Neuronal stem cell (in vitro differentiated cells): ENCODE results near the gene MX2.
A peak's percentile ranks its signal among the peaks of the same experiment; 100 is the strongest.

ENCODE experiments used
- DNase-seq: peaks from one replicate; pipeline ENCODE4 v3.0.0-alpha.2; 2013; ENCODE audit warnings: low spot score
- H2AFZ ChIP-seq: one replicate; pipeline ENCODE4 v1.6.1; 2013; ENCODE audit warnings: mild to moderate bottlenecking, low read length, inconsistent platforms
- H2AK5ac ChIP-seq: 2 replicates; pipeline ENCODE4 v1.6.1; 2013; ENCODE audit warnings: low read depth, mild to moderate bottlenecking, inconsistent platforms, low read length, moderate library complexity, mixed read lengths
- H2BK120ac ChIP-seq: 2 replicates; pipeline ENCODE4 v1.6.1; 2013; ENCODE audit warnings: low read depth, mild to moderate bottlenecking, inconsistent platforms, low read length, moderate library complexity, mixed read lengths
- H2BK12ac ChIP-seq: one replicate; pipeline ENCODE4 v1.6.1; 2013; ENCODE audit warnings: low read length, inconsistent platforms
- H2BK15ac ChIP-seq: 2 replicates; pipeline ENCODE4 v1.6.1; 2013; ENCODE audit warnings: mild to moderate bottlenecking, low read length, inconsistent platforms, mixed read lengths
- H2BK5ac ChIP-seq: one replicate; pipeline ENCODE4 v1.6.1; 2013; ENCODE audit warnings: inconsistent platforms, mild to moderate bottlenecking, low read length, moderate library complexity
- H3K14ac ChIP-seq: one replicate; pipeline ENCODE4 v1.6.1; 2013; ENCODE audit warnings: low read length, inconsistent platforms
- H3K18ac ChIP-seq: 2 replicates; pipeline ENCODE4 v1.6.1; 2013; ENCODE audit warnings: low read length, inconsistent platforms
- H3K23ac ChIP-seq: 2 replicates; pipeline ENCODE4 v1.6.1; 2013; ENCODE audit warnings: low read depth, mild to moderate bottlenecking, mixed read lengths, low read length, inconsistent platforms; ENCODE audit not compliant: poor library complexity
- H3K27ac ChIP-seq: replicated peaks from 3 replicates; pipeline ENCODE4 v1.5.1; 2013; ENCODE audit warnings: low read length, inconsistent platforms
- H3K27me3 ChIP-seq, 3 experiments: 2 replicates each; pipeline ENCODE4 v1.6.1; 2013; ENCODE audit warnings: low read length in 3 of 3, mild to moderate bottlenecking in 2 of 3, inconsistent platforms in 1 of 3, low read depth in 1 of 3, mixed read lengths in 1 of 3, moderate library complexity in 1 of 3; ENCODE audit not compliant: control insufficient read depth in 3 of 3, insufficient read depth in 3 of 3
- H3K36me3 ChIP-seq, 2 donors: replicated peaks in 1 of 2; 2 replicates each; pipeline ENCODE4 v1.6.1; 2013; ENCODE audit warnings: low read length in 2 of 2; ENCODE audit not compliant: control insufficient read depth in 2 of 2, insufficient read depth in 2 of 2
- H3K4ac ChIP-seq: 2 replicates; pipeline ENCODE4 v1.6.1; 2013; ENCODE audit warnings: inconsistent platforms, mild to moderate bottlenecking, low read length, moderate library complexity
- H3K4me1 ChIP-seq, 2 donors: 1 replicate in 1 of 2; 2 replicates in 1 of 2; pipeline ENCODE4 v1.6.1; 2013; ENCODE audit warnings: low read length in 2 of 2, low read depth in 1 of 2; ENCODE audit not compliant: control insufficient read depth in 2 of 2, insufficient read depth in 1 of 2
- H3K4me2 ChIP-seq: one replicate; pipeline ENCODE4 v1.6.1; 2013; ENCODE audit warnings: mild to moderate bottlenecking, low read length, inconsistent platforms; ENCODE audit not compliant: insufficient read depth, poor library complexity, severe bottlenecking
- H3K4me3 ChIP-seq, 2 donors: 2 replicates each; pipeline ENCODE4 v1.5.1; 2013; ENCODE audit warnings: low read length in 2 of 2, mild to moderate bottlenecking in 2 of 2, inconsistent platforms in 1 of 2, moderate library complexity in 1 of 2
- H3K79me1 ChIP-seq: one replicate; pipeline ENCODE4 v1.6.1; 2013; ENCODE audit warnings: low read depth, mild to moderate bottlenecking, inconsistent platforms, low read length, moderate library complexity
- H3K9ac ChIP-seq: one replicate; pipeline ENCODE4 v1.6.1; 2013; ENCODE audit warnings: mild to moderate bottlenecking, low read depth, low read length, inconsistent platforms; ENCODE audit not compliant: poor library complexity
- H3K9me3 ChIP-seq, 2 donors: replicated peaks in 1 of 2; 2 replicates each; pipeline versions ENCODE3 to v1.6.1; 2013; ENCODE audit warnings: low read length in 2 of 2, mild to moderate bottlenecking in 2 of 2, inconsistent platforms in 1 of 2, low read depth in 1 of 2, mixed read lengths in 1 of 2, moderate library complexity in 1 of 2; ENCODE audit not compliant: control insufficient read depth in 2 of 2, insufficient read depth in 1 of 2
- H4K8ac ChIP-seq: one replicate; pipeline ENCODE4 v1.6.1; 2013; ENCODE audit warnings: low read depth, mild to moderate bottlenecking, inconsistent platforms, low read length, moderate library complexity
- H4K91ac ChIP-seq: one replicate; pipeline ENCODE4 v1.6.1; 2013; ENCODE audit warnings: low read length, low read depth, mild to moderate bottlenecking, inconsistent platforms; ENCODE audit not compliant: poor library complexity
- WGBS, 2 donors: extraction: QIAGEN DNeasy Blood & Tissue Kit; methylation state at CpG; one replicate each; pipeline ENCODE4 v1.1.7; 2013; ENCODE audit warnings: missing lambda C conversion rate in 2 of 2, mixed read lengths in 1 of 2; ENCODE audit not compliant: insufficient read length in 2 of 2, insufficient replicate concordance in 1 of 2; ENCODE audit errors: extremely low coverage in 2 of 2; 5-methylcytosine and 5-hydroxymethylcytosine counted together

The MX2 gene

DNA sequence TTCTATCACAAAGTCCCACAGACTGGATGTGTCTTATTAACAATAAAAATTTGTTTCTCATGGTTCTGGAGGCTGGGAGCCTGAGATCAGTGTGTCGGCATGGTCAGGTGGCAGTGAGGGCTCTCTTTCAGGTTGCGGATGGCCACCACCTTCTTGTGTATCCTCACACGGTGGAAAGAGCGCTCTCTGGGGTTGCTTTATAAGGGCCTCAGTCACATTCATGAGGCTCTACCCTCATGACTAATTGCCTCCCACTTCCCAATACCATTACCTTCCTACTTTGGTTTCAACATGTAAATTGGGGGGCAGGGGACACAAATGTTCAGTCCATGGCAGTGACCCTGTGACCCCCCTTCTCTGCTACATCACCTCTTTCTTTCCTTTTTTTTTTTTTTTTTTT lies 43.5 kb downstream of the MX2 start:
- H3K4me2 ChIP-seq, result no peak overlapping the region
- no peak overlapping the region for H2BK5ac ChIP-seq
- no peaks in the 10 kb centered on the region for H3K36me3 ChIP-seq
- H4K91ac ChIP-seq, result no peak overlapping the region
- H3K4me3 ChIP-seq, result no peak overlapping the region
- H3K9ac ChIP-seq, result no peak overlapping the region
- no peaks in the 10 kb centered on the region for H3K27me3 ChIP-seq
- no peak overlapping the region for H2AK5ac ChIP-seq
- no peak overlapping the region for H2AFZ ChIP-seq
- no peak overlapping the region for H3K27ac ChIP-seq
- no peaks in the 10 kb centered on the region for H3K4me1 ChIP-seq
- H3K9me3 ChIP-seq, result no peaks in the 10 kb centered on the region
- no CpG with 5 or more reads among the region's 4 CpGs for WGBS, 2 donors
- no peak overlapping the region for H2BK12ac ChIP-seq
- H3K14ac ChIP-seq, result no peak overlapping the region
- no peak overlapping the region for H4K8ac ChIP-seq
- H3K79me1 ChIP-seq, result peaks cover 4% of the 10 kb centered on the region
- H3K23ac ChIP-seq, result no peak overlapping the region
- H2BK15ac ChIP-seq, result no peak overlapping the region
- no peak overlapping the region for H2BK120ac ChIP-seq
- no peak overlapping the region for H3K4ac ChIP-seq
- H3K18ac ChIP-seq, result no peak overlapping the region
- no peak for DNase-seq

DNA sequence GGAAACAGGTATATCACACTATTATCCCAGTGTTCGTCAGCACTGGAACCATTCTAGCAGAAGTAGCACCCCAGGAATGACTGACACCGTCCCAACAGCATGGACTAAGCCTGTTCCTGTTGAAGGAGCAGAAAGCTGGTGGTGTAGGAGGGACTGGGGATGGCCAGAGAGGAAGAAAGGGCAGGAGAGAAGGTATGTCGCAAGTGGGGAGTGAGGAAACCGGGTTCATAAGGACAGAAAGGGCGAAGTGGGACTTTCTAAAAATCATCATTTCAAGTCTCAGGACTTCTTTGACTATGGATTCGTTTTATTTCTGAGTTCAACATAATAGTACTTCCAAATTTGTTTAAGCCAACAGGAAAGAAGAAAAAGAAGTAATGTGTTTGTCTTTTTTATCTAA lies 44.5 kb downstream of the MX2 start:
- WGBS, 2 donors, result no CpG with 5 or more reads among the region's 6 CpGs
- no peak overlapping the region for H2AK5ac ChIP-seq
- H3K9ac ChIP-seq, result no peak overlapping the region
- no peaks in the 10 kb centered on the region for H3K9me3 ChIP-seq
- peak overlapping the region; percentile 73 for H4K8ac ChIP-seq
- no peak overlapping the region for H2BK5ac ChIP-seq
- no peak overlapping the region for H2BK12ac ChIP-seq
- peaks cover 0 to 2% of the 10 kb centered on the region in 2 donors for H3K4me1 ChIP-seq
- H3K79me1 ChIP-seq, result peaks cover 4% of the 10 kb centered on the region
- H3K14ac ChIP-seq, result no peak overlapping the region
- no peak overlapping the region for H3K18ac ChIP-seq
- H3K36me3 ChIP-seq, result no peaks in the 10 kb centered on the region
- H3K27me3 ChIP-seq, result no peaks in the 10 kb centered on the region
- no peak overlapping the region for H2BK15ac ChIP-seq
- no peak overlapping the region for H3K27ac ChIP-seq
- no peak overlapping the region for H3K4me2 ChIP-seq
- no peak for DNase-seq
- no peak overlapping the region for H2BK120ac ChIP-seq
- H3K4me3 ChIP-seq, result no peak overlapping the region
- no peak overlapping the region for H3K4ac ChIP-seq
- H3K23ac ChIP-seq, result no peak overlapping the region
- H2AFZ ChIP-seq, result no peak overlapping the region
- H4K91ac ChIP-seq, result no peak overlapping the region

DNA sequence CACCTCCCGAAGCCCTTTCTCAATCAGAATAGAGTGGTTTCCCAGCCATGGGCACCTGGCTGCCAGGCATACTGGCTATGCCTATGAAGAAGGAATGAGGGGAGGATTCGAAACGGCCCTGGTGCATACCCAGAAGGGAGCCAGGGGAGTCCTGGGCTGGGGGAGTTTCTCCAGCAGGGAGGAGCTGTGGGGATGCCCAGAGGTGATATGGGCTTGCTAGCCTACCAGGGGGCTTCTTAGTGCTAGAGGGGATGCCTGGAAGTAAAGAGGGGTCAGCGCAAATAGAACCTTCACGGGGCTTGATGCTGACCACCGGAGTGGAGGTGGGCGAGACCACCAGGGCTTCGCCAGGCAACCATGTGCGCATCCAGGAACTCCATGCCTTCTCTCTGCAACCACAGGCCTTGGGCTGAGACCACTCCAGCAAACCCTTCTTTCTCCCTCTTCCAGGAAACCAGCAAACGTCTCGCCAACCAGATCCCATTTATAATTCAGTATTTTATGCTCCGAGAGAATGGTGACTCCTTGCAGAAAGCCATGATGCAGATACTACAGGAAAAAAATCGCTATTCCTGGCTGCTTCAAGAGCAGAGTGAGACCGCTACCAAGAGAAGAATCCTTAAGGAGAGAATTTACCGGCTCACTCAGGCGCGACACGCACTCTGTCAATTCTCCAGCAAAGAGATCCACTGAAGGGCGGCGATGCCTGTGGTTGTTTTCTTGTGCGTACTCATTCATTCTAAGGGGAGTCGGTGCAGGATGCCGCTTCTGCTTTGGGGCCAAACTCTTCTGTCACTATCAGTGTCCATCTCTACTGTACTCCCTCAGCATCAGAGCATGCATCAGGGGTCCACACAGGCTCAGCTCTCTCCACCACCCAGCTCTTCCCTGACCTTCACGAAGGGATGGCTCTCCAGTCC lies 46.0 kb downstream of the MX2 start:
- WGBS, 2 donors, result no CpG with 5 or more reads among the region's 24 CpGs
- DNase-seq, result no peak
- H2BK12ac ChIP-seq, result no peak overlapping the region

DNA sequence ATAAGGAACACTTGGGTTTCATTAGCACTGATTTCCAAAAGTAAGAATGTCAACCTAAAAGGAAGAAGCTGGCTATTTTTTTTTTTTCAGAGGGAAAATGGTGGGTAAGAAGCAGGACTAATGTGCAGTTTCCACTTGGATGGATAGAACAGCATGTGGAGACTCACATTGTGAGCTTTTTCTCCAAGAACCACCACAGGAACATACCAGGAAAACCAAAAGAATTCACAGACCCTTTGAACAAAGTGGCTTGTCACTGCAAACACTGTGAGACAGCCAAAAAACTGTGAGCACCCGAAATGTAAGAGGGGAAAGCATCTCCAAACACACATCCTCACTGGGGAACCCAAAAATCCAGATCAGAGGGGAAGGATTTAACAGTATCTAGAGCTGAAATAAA lies 48.5 kb downstream of the MX2 start:
- no peak overlapping the region for H3K9ac ChIP-seq
- no peak overlapping the region for H4K91ac ChIP-seq
- no peak overlapping the region for H2AFZ ChIP-seq
- no peaks in the 10 kb centered on the region for H3K27me3 ChIP-seq
- no peak overlapping the region for H3K27ac ChIP-seq
- no peaks in the 10 kb centered on the region for H3K79me1 ChIP-seq
- H3K14ac ChIP-seq, result no peak overlapping the region
- no peak overlapping the region for H3K18ac ChIP-seq
- no peak overlapping the region for H2BK5ac ChIP-seq
- H2AK5ac ChIP-seq, result no peak overlapping the region
- WGBS, 2 donors, result no CpG with 5 or more reads among the region's 1 CpG
- no peak overlapping the region for H2BK12ac ChIP-seq
- peaks cover 0 to 2% of the 10 kb centered on the region in 2 donors for H3K4me1 ChIP-seq
- no peak overlapping the region for H3K4me2 ChIP-seq
- H2BK15ac ChIP-seq, result no peak overlapping the region
- H3K4me3 ChIP-seq, result no peak overlapping the region
- no peak overlapping the region for H3K4ac ChIP-seq
- no peak overlapping the region for H3K23ac ChIP-seq
- H4K8ac ChIP-seq, result no peak overlapping the region
- no peaks in the 10 kb centered on the region for H3K36me3 ChIP-seq
- H3K9me3 ChIP-seq, result no peaks in the 10 kb centered on the region
- no peak overlapping the region for H2BK120ac ChIP-seq
- DNase-seq, result no peak

More for the DNA sequence above, 46.0 kb downstream of the MX2 start:
- peaks cover 0 to 2% of the 10 kb centered on the region in 2 donors for H3K4me1 ChIP-seq
- no peak overlapping the region for H2BK5ac ChIP-seq
- H3K36me3 ChIP-seq, result no peaks in the 10 kb centered on the region
- H3K27ac ChIP-seq, result no peak overlapping the region
- H3K9me3 ChIP-seq, result no peaks in the 10 kb centered on the region
- no peaks in the 10 kb centered on the region for H3K27me3 ChIP-seq
- no peak overlapping the region for H3K4me3 ChIP-seq
- no peak overlapping the region for H2BK15ac ChIP-seq
- no peaks in the 10 kb centered on the region for H3K79me1 ChIP-seq
- H3K23ac ChIP-seq, result no peak overlapping the region
- H4K91ac ChIP-seq, result no peak overlapping the region
- no peak overlapping the region for H3K18ac ChIP-seq
- no peak overlapping the region for H2AK5ac ChIP-seq
- H3K14ac ChIP-seq, result no peak overlapping the region
- no peak overlapping the region for H2BK120ac ChIP-seq
- no peak overlapping the region for H4K8ac ChIP-seq
- no peak overlapping the region for H3K9ac ChIP-seq
- H3K4ac ChIP-seq, result no peak overlapping the region
- no peak overlapping the region for H3K4me2 ChIP-seq
- no peak overlapping the region for H2AFZ ChIP-seq
